Stimulated activated CD4-positive, alpha-beta T cell treated with anti-CD3 and anti-CD28 coated beads, Interleukin-1b, Interleukin-23, amount 100 ng/mL, for 4 hours (primary cell): ENCODE results near the gene CCNB2.

Source experiments
- DNase-seq, 2 donors: peaks; one replicate each; pipeline ENCODE4 v3.0.0-alpha.2; 2020; ENCODE audit warnings: low read depth in 2 of 2

Gene CCNB2

DNA sequence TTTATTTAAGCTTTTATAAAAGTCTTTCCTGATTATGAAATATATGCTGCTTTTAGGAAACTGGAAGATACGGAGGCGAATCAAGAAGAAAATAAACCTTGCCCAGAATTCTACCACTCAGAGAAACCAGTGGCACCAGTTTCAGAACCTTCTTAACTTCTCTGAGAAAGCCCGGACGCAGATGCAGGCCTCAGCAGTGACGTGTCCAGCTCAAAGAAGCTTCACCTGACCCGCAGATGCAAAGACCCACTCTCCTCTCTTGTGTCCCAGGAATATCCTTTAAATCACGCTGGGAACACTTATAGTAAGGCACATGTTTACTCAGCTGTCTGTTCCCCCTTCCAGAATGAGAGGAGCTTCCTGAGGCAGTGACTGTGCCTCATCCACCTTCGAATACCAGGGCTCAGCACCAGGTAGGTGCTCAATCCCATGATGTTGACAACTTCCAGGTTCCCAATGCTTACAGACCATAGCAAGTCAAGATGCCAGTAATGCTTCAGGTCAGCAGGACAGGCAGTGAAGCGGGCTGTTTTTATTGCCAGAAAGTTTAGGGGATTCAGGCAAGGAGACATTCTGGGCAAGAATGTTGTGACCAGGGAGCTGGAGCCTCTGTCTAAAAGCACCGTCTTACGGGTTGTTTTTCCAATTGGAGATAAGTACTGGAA is 61.8 kb downstream of the CCNB2 start:
- DNase-seq = no peak

DNA sequence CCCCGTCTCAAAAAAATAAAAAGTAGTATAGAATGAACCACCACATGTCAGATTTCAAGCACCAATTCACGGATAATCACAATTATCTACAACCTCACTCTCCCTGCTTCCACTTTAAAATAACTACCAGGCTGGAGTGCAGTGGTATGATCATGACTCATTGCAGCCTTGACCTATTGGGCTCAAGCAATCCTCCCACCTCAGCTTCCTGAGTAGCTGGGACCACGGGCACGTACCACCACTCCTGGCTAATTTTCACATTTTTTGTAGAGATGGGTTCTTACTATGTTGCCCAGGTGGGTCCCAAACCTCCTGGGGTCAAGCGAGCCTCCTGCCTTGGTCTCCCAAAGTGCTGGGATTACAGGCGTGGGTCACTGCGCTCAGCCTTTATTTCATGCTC is 63.6 kb downstream of the CCNB2 start:
- DNase-seq = no peak

DNA sequence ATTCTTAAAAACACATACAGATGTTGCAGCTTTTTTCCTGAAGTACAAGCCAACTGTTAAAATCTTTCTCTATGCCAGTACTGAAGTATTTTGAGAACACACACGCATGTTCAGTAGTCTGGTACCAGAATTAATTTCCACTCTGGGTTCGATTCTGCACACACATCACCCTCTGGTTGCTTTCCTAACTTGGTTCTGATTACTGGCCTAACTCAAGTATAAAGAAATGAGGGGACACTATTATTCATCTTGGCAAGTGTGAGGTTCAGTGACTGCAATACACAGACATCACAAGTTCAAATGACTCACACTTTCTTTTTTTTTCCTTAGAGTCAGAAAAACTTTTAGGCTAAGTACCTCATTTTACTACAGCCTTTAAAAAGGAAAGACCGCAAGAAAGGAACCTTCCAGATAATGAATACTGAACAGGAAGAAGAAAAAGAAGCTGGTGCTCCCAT is 64.3 kb downstream of the CCNB2 start:
- DNase-seq = no peak

DNA sequence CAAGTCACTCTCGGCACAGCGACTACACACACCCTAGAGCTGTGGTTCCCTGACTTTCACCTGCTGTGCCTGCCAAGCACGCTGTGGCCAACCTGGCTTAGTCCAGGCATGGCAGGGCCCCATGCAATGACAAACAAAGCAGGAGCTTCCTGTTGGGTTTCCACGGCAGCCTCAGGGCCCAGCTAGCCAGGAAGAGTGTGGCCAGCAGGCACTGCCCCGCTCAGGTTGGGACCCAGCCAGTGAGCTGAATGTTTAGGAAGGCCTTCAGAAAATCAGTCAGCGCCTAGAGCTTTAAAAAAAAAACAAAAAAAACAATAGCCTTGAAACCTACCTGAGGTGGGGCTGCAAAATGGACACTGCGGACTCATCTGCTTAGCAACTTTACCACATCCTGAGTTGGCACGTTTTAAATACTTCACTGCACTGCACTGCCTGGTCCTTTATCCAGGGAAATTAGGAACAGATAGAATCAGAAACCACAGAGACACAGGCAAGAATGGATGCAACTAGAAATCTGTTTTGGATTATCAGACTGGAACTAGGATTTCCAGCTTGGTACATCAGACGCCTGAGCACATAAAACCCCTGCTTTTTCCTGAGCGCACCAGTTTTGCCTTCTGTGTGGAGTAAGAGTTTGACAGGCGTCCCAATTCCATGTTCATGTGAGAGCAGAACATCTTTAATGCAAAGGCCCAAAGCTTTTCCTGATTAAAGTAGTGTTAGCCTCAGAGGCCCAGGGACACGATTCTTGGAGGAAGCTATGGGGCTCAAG is 65.5 kb downstream of the CCNB2 start:
- DNase-seq = no peak

GRCh38 chr15:59171067-59171397 is 66.1 kb downstream of the CCNB2 start:
- DNase-seq = no peak

DNA sequence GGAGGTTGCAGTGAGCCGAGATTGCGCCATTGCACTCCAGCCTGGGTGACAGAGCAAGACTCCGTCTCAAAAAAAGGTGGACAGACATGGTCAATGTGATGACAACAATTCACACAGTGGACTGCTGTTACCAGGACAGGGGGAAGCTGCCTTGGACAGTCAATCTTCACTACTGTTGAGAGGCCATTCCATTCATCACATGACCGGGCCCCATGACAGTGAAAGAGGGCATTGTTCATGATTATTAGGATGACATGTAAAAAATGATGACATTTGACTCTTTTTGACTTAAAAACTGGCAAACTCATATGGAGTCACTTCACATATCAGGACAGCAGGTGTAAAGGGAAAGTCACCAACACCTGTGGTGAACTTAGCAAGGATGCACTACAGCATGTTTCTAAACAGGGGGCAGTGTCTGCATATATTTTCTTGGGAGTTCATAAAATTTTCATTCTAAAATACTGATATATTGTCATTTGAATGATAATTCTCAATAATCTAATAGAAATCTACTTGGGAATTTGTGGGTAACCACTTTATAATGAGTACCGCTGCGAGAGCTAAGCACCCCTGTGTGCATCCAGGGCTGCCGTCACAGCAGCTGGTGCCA is 67.4 kb downstream of the CCNB2 start:
- DNase-seq = no peak

GRCh38 chr15:59173194-59173593 is 68.2 kb downstream of the CCNB2 start:
- DNase-seq = no peak

DNA sequence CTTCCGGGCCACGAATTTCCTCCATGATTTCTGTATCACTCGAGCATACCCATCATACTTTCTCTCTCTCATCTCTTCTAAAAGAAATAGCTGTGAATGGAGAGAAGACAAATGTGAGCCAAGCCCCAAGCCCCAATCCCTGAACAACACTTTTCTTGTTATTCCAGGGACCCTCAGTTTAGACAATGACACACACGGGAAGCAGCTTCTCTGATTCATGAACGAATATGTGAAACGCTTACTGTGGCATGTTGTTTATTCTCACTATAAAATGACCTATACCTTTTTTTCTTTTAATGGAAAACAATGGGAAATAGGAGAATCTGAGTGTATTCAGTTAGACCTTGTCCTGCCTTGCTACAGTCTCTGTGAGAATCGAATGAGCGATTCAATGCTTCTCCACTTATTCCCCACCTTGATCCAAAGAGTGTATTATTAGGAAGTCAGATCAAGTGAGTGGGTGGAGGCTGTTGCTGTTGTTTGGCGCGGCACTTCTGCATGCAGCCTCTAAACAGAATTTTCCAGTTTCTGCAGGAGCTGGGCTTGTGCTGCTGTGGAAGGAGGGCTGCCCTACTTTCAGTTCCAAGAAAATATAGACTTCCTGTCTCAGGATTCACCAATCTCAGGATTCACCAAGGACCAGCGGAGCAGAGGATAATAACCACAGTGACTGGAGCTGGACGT is 69.3 kb downstream of the CCNB2 start:
- no peak for DNase-seq
